Activated CD4-positive, alpha-beta T cell treated with anti-CD3 and anti-CD28 coated beads, Interleukin-2, amount 10 ng/mL, durations not matched to agents 7 days and 5 days (primary cell): ENCODE data around the gene VWA5B1. TPM values are rescaled to one million over a fixed set of nuclear protein-coding genes. Genes with fewer than 3 reads are reported as not detected.

ENCODE experiments used
- CTCF ChIA-PET: fragments of 350-600 bp; sonication (Branson Sonifier 250); formaldehyde crosslinking; loops from one replicate; lab custom pipeline; 2021; ENCODE audit warnings: antibody characterized with exemption; lab: Charles Lee
- POLR2A ChIA-PET: fragments of 350-600 bp; sonication (Branson Sonifier 250); formaldehyde crosslinking; loops from one replicate; lab custom pipeline; 2021; ENCODE audit warnings: antibody characterized with exemption; lab: Charles Lee
- DNase-seq: peaks from one replicate; pipeline ENCODE4 v3.0.0-alpha.2; 2020
- H3K27ac Mint-ChIP-seq: one replicate; pipeline ENCODE4 v1.8.0; 2021; ENCODE audit warnings: mild to moderate bottlenecking, moderate library complexity, mixed read lengths
- H3K27me3 Mint-ChIP-seq: one replicate; pipeline ENCODE4 v1.8.0; 2021; ENCODE audit warnings: mixed read lengths
- H3K36me3 Mint-ChIP-seq: one replicate; pipeline ENCODE4 v1.8.0; 2021; ENCODE audit warnings: low read depth, mixed read lengths
- H3K4me1 Mint-ChIP-seq: one replicate; pipeline ENCODE4 v1.8.0; 2021; ENCODE audit warnings: mixed read lengths
- H3K4me3 Mint-ChIP-seq: one replicate; pipeline ENCODE4 v1.8.0; 2021; ENCODE audit warnings: mild to moderate bottlenecking, moderate library complexity, mixed read lengths
- H3K9me3 Mint-ChIP-seq: one replicate; pipeline ENCODE4 v1.8.0; 2021; ENCODE audit warnings: mixed read lengths
- total RNA-seq, 2 experiments: library from RNA; stranded (reverse); gene quantifications; one replicate each; pipeline ENCODE4 v1.2.3, GENCODE V29; 2021

VWA5B1 gene, protein sequence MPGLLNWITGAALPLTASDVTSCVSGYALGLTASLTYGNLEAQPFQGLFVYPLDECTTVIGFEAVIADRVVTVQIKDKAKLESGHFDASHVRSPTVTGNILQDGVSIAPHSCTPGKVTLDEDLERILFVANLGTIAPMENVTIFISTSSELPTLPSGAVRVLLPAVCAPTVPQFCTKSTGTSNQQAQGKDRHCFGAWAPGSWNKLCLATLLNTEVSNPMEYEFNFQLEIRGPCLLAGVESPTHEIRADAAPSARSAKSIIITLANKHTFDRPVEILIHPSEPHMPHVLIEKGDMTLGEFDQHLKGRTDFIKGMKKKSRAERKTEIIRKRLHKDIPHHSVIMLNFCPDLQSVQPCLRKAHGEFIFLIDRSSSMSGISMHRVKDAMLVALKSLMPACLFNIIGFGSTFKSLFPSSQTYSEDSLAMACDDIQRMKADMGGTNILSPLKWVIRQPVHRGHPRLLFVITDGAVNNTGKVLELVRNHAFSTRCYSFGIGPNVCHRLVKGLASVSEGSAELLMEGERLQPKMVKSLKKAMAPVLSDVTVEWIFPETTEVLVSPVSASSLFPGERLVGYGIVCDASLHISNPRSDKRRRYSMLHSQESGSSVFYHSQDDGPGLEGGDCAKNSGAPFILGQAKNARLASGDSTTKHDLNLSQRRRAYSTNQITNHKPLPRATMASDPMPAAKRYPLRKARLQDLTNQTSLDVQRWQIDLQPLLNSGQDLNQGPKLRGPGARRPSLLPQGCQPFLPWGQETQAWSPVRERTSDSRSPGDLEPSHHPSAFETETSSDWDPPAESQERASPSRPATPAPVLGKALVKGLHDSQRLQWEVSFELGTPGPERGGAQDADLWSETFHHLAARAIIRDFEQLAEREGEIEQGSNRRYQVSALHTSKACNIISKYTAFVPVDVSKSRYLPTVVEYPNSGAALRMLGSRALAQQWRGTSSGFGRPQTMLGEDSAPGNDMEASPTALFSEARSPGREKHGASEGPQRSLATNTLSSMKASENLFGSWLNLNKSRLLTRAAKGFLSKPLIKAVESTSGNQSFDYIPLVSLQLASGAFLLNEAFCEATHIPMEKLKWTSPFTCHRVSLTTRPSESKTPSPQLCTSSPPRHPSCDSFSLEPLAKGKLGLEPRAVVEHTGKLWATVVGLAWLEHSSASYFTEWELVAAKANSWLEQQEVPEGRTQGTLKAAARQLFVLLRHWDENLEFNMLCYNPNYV
- under 1 TPM in 1 of 2 experiments, not detected in 1; 0.15 TPM for total RNA-seq

GRCh38 chr1:20290624-20291597 lies at the start of gene VWA5B1:
Gene VWA5B1 (plus strand): TSS chr1:20290875. CDS start chr1:20310602, 19,727 bp downstream.
- H3K9me3 Mint-ChIP-seq: no peaks in the 10 kb centered on the region
- H3K27me3 Mint-ChIP-seq: peaks cover 51% of the 10 kb centered on the region
- H3K4me3 Mint-ChIP-seq: peak within 1 kb of the TSS; percentile 23
- no peak for DNase-seq
- ChIA-PET POLR2A (no interaction called here), CTCF (interaction anchor here (1.2 kb wide), 1 partner anchor 41 kb away, joined by 3 read pairs; no protein-coding TSS in a partner anchor)
- no peak within 1 kb of the TSS for H3K27ac Mint-ChIP-seq
- H3K4me1 Mint-ChIP-seq: peaks cover 16% of the 10 kb centered on the region
- no peaks in the 10 kb centered on the region for H3K36me3 Mint-ChIP-seq

GRCh38 chr1:20242890-20243479 lies 47.7 kb upstream of the VWA5B1 start:
- no peak for DNase-seq
- H3K9me3 Mint-ChIP-seq: no peaks in the 10 kb centered on the region
- H3K27ac Mint-ChIP-seq: no peak overlapping the region
- ChIA-PET POLR2A (no interaction called here), CTCF (interaction anchor here (0.5 kb wide), 1 partner anchor 462 kb away, joined by 4 read pairs; no protein-coding TSS in a partner anchor)
- H3K4me3 Mint-ChIP-seq: no peak overlapping the region
- H3K36me3 Mint-ChIP-seq: no peaks in the 10 kb centered on the region
- H3K27me3 Mint-ChIP-seq: peaks cover 24% of the 10 kb centered on the region
- peaks cover 3% of the 10 kb centered on the region for H3K4me1 Mint-ChIP-seq

GRCh38 chr1:20248971-20249612 lies 41.6 kb upstream of the VWA5B1 start:
- no peaks in the 10 kb centered on the region for H3K9me3 Mint-ChIP-seq
- H3K4me1 Mint-ChIP-seq: peaks cover 23% of the 10 kb centered on the region
- peak overlapping the region; percentile 50 for H3K4me3 Mint-ChIP-seq
- ChIA-PET CTCF (no interaction called here), POLR2A (no interaction called here)
- H3K27ac Mint-ChIP-seq: peak overlapping the region; percentile 94
- DNase-seq: peak; percentile 48
- peaks cover 5% of the 10 kb centered on the region for H3K27me3 Mint-ChIP-seq
- H3K36me3 Mint-ChIP-seq: peaks cover 3% of the 10 kb centered on the region

GRCh38 chr1:20250340-20250989 lies 40.2 kb upstream of the VWA5B1 start:
- Mint-ChIP-seq H3K36me3 (peaks cover 3% of the 10 kb centered on the region), H3K4me1 (peaks cover 23% of the 10 kb centered on the region), H3K27me3 (peaks cover 5% of the 10 kb centered on the region), H3K9me3 (no peaks in the 10 kb centered on the region), H3K27ac (peak overlapping the region; percentile 38), H3K4me3 (no peak overlapping the region)
- DNase-seq: no peak
- POLR2A ChIA-PET: no interaction called here
- CTCF ChIA-PET: interaction anchor here (0.9 kb wide), 1 partner anchor 39 kb away, joined by 3 read pairs; no protein-coding TSS in a partner anchor

DNA sequence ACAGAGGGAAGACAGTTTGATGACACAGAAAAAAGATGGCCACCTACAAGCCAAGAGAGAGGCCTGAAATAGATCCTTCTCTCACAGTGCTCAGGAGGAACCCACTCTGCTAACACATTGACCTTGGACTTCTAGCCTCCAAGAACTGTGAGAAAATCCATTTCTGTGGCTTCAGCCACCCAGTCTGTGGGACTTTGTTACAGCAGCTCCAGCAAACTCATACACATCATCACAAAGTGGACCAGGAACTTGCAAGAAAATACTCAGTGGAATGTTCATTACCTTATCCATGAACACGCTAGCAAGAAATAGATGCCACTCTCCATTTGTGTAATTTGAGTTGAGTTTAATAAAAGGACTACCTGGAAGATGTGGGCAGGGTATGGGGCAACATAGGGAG lies 38.1 kb upstream of the VWA5B1 start:
- H3K4me3 Mint-ChIP-seq: no peak overlapping the region
- peaks cover 3% of the 10 kb centered on the region for H3K36me3 Mint-ChIP-seq
- H3K27me3 Mint-ChIP-seq: peaks cover 10% of the 10 kb centered on the region
- H3K4me1 Mint-ChIP-seq: peaks cover 23% of the 10 kb centered on the region
- no peak overlapping the region for H3K27ac Mint-ChIP-seq
- no peaks in the 10 kb centered on the region for H3K9me3 Mint-ChIP-seq
- no peak for DNase-seq
- POLR2A ChIA-PET: no interaction called here
- CTCF ChIA-PET: interaction anchor here (1.1 kb wide), 1 partner anchor 381 kb away, joined by 3 read pairs; no protein-coding TSS in a partner anchor

- no peak overlapping the region for H3K4me3 Mint-ChIP-seq
- DNase-seq: no peak
- no peaks in the 10 kb centered on the region for H3K36me3 Mint-ChIP-seq
- H3K27me3 Mint-ChIP-seq: peaks cover 19% of the 10 kb centered on the region
- H3K27ac Mint-ChIP-seq: no peak overlapping the region
- ChIA-PET CTCF (interaction anchor here (1.3 kb wide), 1 partner anchor 25 kb away, joined by 3 read pairs; no protein-coding TSS in a partner anchor), POLR2A (no interaction called here)
- H3K4me1 Mint-ChIP-seq: peaks cover 3% of the 10 kb centered on the region
- no peaks in the 10 kb centered on the region for H3K9me3 Mint-ChIP-seq
Observed at GRCh38 chr1:20255666-20256065, 35.0 kb upstream of the VWA5B1 start.

DNA sequence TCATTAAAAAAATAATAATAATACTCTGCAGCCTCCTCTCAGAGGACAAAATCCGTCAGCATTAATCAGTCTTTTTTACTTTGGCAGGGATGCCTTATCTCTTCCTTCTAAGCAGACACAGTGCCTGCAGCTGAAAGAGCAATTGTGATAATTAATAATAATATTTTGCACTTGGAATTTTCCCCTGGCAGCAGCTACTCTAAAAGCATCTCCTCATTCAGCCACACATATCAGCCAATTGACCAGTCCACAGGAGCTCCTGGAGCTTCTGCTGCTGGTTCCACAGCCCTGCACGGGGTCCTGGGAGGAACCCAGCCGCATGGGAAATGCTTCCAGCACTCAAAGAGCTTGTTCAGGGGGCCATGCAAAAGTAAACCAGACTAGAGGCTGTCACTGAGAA lies 31.0 kb upstream of the VWA5B1 start:
- no peaks in the 10 kb centered on the region for H3K36me3 Mint-ChIP-seq
- POLR2A ChIA-PET: no interaction called here
- CTCF ChIA-PET: interaction anchor here (0.6 kb wide), 1 partner anchor 390 kb away, joined by 4 read pairs; no protein-coding TSS in a partner anchor
- no peaks in the 10 kb centered on the region for H3K9me3 Mint-ChIP-seq
- peaks cover 19% of the 10 kb centered on the region for H3K27me3 Mint-ChIP-seq
- no peaks in the 10 kb centered on the region for H3K4me1 Mint-ChIP-seq
- H3K27ac Mint-ChIP-seq: no peak overlapping the region
- no peak overlapping the region for H3K4me3 Mint-ChIP-seq
- DNase-seq: no peak

GRCh38 chr1:20261095-20261494 lies 29.6 kb upstream of the VWA5B1 start:
- H3K4me1 Mint-ChIP-seq: no peaks in the 10 kb centered on the region
- no peak overlapping the region for H3K27ac Mint-ChIP-seq
- no peak for DNase-seq
- no peaks in the 10 kb centered on the region for H3K36me3 Mint-ChIP-seq
- no peaks in the 10 kb centered on the region for H3K9me3 Mint-ChIP-seq
- H3K4me3 Mint-ChIP-seq: no peak overlapping the region
- H3K27me3 Mint-ChIP-seq: peaks cover 19% of the 10 kb centered on the region
- ChIA-PET POLR2A (no interaction called here), CTCF (no interaction called here)

- Mint-ChIP-seq H3K36me3 (no peaks in the 10 kb centered on the region), H3K4me3 (no peak overlapping the region), H3K27ac (no peak overlapping the region), H3K9me3 (no peaks in the 10 kb centered on the region), H3K27me3 (peaks cover 13% of the 10 kb centered on the region), H3K4me1 (no peaks in the 10 kb centered on the region)
- POLR2A ChIA-PET: no interaction called here
- CTCF ChIA-PET: no interaction called here
- DNase-seq: no peak
Observed at GRCh38 chr1:20262810-20263534, 27.7 kb upstream of the VWA5B1 start.

- Mint-ChIP-seq H3K9me3 (no peaks in the 10 kb centered on the region), H3K27me3 (peaks cover 10% of the 10 kb centered on the region), H3K36me3 (no peaks in the 10 kb centered on the region), H3K4me3 (no peak overlapping the region), H3K27ac (no peak overlapping the region), H3K4me1 (no peaks in the 10 kb centered on the region)
- POLR2A ChIA-PET: no interaction called here
- CTCF ChIA-PET: no interaction called here
- no peak for DNase-seq
Observed at GRCh38 chr1:20265250-20265649, 25.4 kb upstream of the VWA5B1 start.
